Stomach (tissue), 9 donors: Measurements from ENCODE around the gene NGB. TPM values are rescaled to one million over a fixed set of nuclear protein-coding genes. Genes with fewer than 3 reads are reported as not detected.

Experiments
- DNase-seq, 2 donors: peaks; one replicate each; pipeline versions ENCODE4 v3.0.0 to v3.0.0-alpha.2; 2013 to 2019
- H3K27ac ChIP-seq, 5 donors: fragments of 200-600 bp in 4 of 5; sonication (generic) in 4 of 5; one replicate each; pipeline ENCODE4 v1.5.1; 2013 to 2019; ENCODE audit warnings: mild to moderate bottlenecking in 1 of 5, moderate library complexity in 1 of 5
- H3K27me3 ChIP-seq, 3 donors: fragments of 200-600 bp; sonication (generic); one replicate each; pipeline ENCODE4 v1.5.1; 2017 to 2019; ENCODE audit warnings: mixed run types in 1 of 3
- H3K36me3 ChIP-seq, 4 donors: fragments of 200-600 bp; sonication (generic); 1 replicate in 3 of 4; 2 replicates in 1 of 4; pipeline ENCODE4 v1.5.1; 2016 to 2019
- H3K4me1 ChIP-seq, 4 donors: fragments of 200-600 bp; sonication (generic); one replicate each; pipeline ENCODE4 v1.5.1; 2016 to 2019
- H3K4me3 ChIP-seq, 4 donors: fragments of 200-600 bp; sonication (generic) in 3 of 4; one replicate each; pipeline ENCODE4 v1.5.1; 2016 to 2019; ENCODE audit warnings: mild to moderate bottlenecking in 1 of 4
- H3K9me3 ChIP-seq, 4 donors: fragments of 200-600 bp; sonication (generic); one replicate each; pipeline ENCODE4 v1.5.1; 2016 to 2019
- EP300 ChIP-seq: sonication (generic); formaldehyde crosslinking; IDR thresholded peaks from one replicate; pipeline ENCODE4 v1.6.1; 2017; ENCODE audit warnings: antibody characterized with exemption
- POLR2A ChIP-seq, 4 donors: fragments of 450-650 bp; IDR thresholded peaks; one replicate each; pipeline ENCODE4 v1.6.1; 2016; ENCODE audit warnings: antibody characterized with exemption in 4 of 4, control low read depth in 2 of 4, mild to moderate bottlenecking in 1 of 4, moderate library complexity in 1 of 4
- POLR2AphosphoS5 ChIP-seq, 3 donors: sonication (generic); formaldehyde crosslinking; IDR thresholded peaks; one replicate each; pipeline ENCODE4 v1.6.1; 2016; ENCODE audit warnings: antibody characterized with exemption in 3 of 3
- WGBS, 5 donors: extraction: QIAGEN DNeasy Blood & Tissue Kit in 3 of 5; methylation state at CpG; one replicate each; pipeline versions ENCODE4 v1.1.5 to v1.1.7; 2013 to 2018; 5-methylcytosine and 5-hydroxymethylcytosine counted together
- intact Hi-C: fragments of 100-400 bp; cut with DNase I; formaldehyde crosslinking; loops from one replicate; pipeline ENCODE4 v1.15.1; 2023; ENCODE audit warnings: low total_unique reads
- polyA plus RNA-seq, 3 donors: library from polyadenylated mRNA; stranded (reverse); fragments of 200-250 nt; gene quantifications; one replicate each; pipeline ENCODE4 v1.2.3, GENCODE V29; 2013
- total RNA-seq, 5 donors: library from RNA; depleted of rRNA; stranded (reverse); fragments of >200 nt; gene quantifications; one replicate each; pipeline versions ENCODE4 v1.1.0 to v1.2.3, GENCODE V29; 2014 to 2016
- TF ChIP-seq, protein P1 (sequence below), 7 experiments: fragments of 450-650 bp in 4 of 7; fragments of 200-600 bp in 3 of 7; sonication (generic) in 3 of 7; IDR thresholded peaks; one replicate each; pipeline ENCODE4 v1.5.1; 2016 to 2019; ENCODE audit warnings: antibody characterized with exemption in 7 of 7, control low read depth in 2 of 7, mild to moderate bottlenecking in 1 of 7
- donor health status: healthy with polysubstance abuse.
- donor health status: Bipolar disorder and iron deficiency.
- donor health status: healthy.

NGB gene
- total and polyA plus RNA-seq, 8 donors = 0.18 to 47.2 (median 1.8) TPM; not detected in 3

DNA sequence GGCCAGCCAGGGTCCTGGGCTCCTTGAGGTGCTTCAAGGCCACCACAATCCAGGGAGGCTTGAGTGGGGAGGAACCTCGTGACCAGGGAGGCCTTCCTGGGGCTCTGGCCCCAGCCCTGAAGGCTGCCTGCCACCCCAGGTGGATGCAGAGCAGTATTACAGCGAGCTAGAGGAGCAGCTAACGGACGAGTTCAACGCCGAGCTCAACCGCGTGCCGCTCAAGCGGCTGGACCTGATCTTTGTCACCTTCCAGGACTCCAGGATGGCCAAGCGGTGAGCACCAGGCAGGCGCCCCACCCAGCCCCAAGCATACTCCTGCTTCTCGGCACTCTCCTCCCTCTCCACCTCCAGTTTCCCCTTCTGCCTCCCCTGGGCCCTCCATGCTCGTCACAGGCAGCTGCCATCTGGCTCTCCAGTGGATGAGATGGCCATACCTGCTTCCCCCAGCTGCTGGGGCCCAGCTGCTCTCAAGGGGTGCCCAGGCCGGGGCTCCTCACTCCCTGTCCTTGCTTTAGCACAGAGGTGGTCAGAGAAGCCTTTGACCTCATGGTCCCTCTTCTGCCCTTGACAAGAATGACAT is 30.6 kb downstream of the NGB start:
- TF ChIP-seq POLR2AphosphoS5 (IDR thresholded peaks at IDR 0.05) = no peak
- Histone ChIP-seq H3K4me3 (no peak overlapping the region), H3K27ac (no peak overlapping the region), H3K36me3 (no peaks in the 10 kb centered on the region), H3K27me3 (peaks cover 0 to 5% (median 0%) of the 10 kb centered on the region in 3 donors), H3K9me3 (no peaks in the 10 kb centered on the region), H3K4me1 (no peaks in the 10 kb centered on the region)
- intact Hi-C loops = no loop called here
- 74 to 80% (median 76%) methylated on average over 12 to 15 of the region's 15 CpGs for WGBS, 5 donors
- DNase-seq = no peak

DNA sequence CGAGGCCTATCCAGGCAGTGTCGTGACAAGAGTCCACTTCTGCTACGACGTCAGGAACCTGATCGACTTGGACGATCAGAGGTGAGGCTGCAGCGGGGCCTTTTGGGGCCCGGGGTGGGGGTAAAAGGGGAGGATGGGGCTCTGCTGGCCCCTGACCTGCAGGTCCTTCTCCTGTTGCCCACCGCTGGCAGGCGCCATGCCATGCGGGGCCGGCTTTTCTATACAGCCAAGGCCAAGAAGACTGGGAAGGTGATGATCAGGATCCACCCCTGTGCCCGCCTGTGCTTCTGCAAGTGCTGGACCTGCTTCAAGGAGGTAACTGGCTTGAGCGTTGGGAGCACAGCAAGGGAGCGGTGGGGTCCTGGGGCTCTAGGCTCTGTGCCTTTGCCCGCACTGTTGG is 31.6 kb downstream of the NGB start:
- 87 to 94% (median 91%) methylated on average over 2 to 16 of the region's 16 CpGs for WGBS, 5 donors
- no peaks in the 10 kb centered on the region for H3K9me3 ChIP-seq
- H3K27me3 ChIP-seq = peaks cover 0 to 5% (median 0%) of the 10 kb centered on the region in 3 donors
- H3K4me3 ChIP-seq = no peak overlapping the region
- no peaks in the 10 kb centered on the region for H3K4me1 ChIP-seq
- no peak overlapping the region for H3K27ac ChIP-seq
- DNase-seq = no peak
- TF ChIP-seq EP300 = no peak
- TF ChIP-seq, protein P1, sequence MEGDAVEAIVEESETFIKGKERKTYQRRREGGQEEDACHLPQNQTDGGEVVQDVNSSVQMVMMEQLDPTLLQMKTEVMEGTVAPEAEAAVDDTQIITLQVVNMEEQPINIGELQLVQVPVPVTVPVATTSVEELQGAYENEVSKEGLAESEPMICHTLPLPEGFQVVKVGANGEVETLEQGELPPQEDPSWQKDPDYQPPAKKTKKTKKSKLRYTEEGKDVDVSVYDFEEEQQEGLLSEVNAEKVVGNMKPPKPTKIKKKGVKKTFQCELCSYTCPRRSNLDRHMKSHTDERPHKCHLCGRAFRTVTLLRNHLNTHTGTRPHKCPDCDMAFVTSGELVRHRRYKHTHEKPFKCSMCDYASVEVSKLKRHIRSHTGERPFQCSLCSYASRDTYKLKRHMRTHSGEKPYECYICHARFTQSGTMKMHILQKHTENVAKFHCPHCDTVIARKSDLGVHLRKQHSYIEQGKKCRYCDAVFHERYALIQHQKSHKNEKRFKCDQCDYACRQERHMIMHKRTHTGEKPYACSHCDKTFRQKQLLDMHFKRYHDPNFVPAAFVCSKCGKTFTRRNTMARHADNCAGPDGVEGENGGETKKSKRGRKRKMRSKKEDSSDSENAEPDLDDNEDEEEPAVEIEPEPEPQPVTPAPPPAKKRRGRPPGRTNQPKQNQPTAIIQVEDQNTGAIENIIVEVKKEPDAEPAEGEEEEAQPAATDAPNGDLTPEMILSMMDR (IDR thresholded peaks at IDR 0.05) = no peak
- TF ChIP-seq POLR2AphosphoS5 (IDR thresholded peaks at IDR 0.05) = no peak
- TF ChIP-seq POLR2A (IDR thresholded peaks at IDR 0.05) = no peak
- intact Hi-C loops = no loop called here
- H3K36me3 ChIP-seq = no peaks in the 10 kb centered on the region

- peaks cover 0 to 5% (median 0%) of the 10 kb centered on the region in 3 donors for H3K27me3 ChIP-seq
- TF ChIP-seq, protein P1 (IDR thresholded peaks at IDR 0.05) = no peak
- H3K36me3 ChIP-seq = no peaks in the 10 kb centered on the region
- H3K27ac ChIP-seq = no peak overlapping the region
- intact Hi-C loops = no loop called here
- H3K9me3 ChIP-seq = no peaks in the 10 kb centered on the region
- H3K4me3 ChIP-seq = no peak overlapping the region
- no peaks in the 10 kb centered on the region for H3K4me1 ChIP-seq
- 27 to 57% (median 50%) methylated on average over 2 to 4 of the region's 4 CpGs for WGBS, 5 donors
- no peak for DNase-seq
Observed at GRCh38 chr14:77238996-77239395, 32.0 kb downstream of the NGB start.

DNA sequence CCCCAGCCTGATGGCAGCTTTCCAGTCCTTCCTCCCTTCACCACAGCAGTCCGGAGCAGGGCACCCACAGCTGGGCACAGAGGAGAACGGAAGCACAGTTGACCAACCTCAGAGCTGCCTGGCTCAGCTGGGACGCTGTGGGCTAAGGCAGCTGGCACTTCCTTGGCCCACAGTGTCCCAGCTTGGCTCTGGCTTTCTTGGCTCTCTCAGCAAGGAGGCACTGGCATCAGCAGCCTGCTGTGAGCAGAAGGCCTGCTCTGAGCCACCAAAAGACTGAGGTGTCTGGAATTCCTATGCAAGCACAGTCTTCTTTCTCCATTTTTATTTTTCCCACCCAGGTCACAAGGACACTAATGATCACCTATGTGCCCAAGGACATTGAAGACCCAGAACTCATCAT is 32.6 kb downstream of the NGB start:
- H3K27me3 ChIP-seq = peaks cover 0 to 5% (median 0%) of the 10 kb centered on the region in 3 donors
- DNase-seq = no peak
- H3K4me3 ChIP-seq = no peak overlapping the region
- TF ChIP-seq EP300 (no peak), POLR2A (IDR thresholded peaks at IDR 0.05) (no peak), POLR2AphosphoS5 (IDR thresholded peaks at IDR 0.05) (no peak)
- TF ChIP-seq, protein P1 (IDR thresholded peaks at IDR 0.05) = no peak
- no peaks in the 10 kb centered on the region for H3K36me3 ChIP-seq
- H3K27ac ChIP-seq = no peak overlapping the region
- H3K9me3 ChIP-seq = no peaks in the 10 kb centered on the region
- intact Hi-C loops = no loop called here
- no peaks in the 10 kb centered on the region for H3K4me1 ChIP-seq
- 80 to 91% (median 83%) methylated on average over 1 to 3 of the region's 3 CpGs for WGBS, 5 donors

DNA sequence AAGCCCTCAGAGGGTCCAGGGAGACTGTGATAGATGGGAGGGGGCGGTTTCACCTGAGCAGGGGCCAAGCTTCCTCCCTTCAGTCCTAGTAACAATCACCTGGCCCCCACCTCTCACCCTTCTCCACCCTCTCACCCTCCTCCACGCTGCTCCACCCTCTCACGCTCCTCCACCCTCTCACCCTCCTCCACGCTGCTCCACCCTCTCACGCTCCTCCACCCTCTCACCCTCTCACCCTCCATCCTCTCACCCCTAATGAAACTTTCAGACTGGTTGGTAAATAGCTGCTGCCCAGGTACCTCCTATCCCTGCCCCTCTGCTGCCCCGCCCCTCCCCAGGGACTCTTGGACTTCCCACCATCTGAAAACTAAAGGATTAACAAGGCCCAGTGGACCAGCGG is 34.2 kb downstream of the NGB start:
- no peak overlapping the region for H3K27ac ChIP-seq
- H3K4me1 ChIP-seq = no peaks in the 10 kb centered on the region
- H3K27me3 ChIP-seq = peaks cover 0 to 5% (median 0%) of the 10 kb centered on the region in 3 donors
- DNase-seq = no peak
- no peaks in the 10 kb centered on the region for H3K36me3 ChIP-seq
- H3K4me3 ChIP-seq = no peak overlapping the region
- WGBS, 5 donors = 42 to 69% (median 64%) methylated on average over 6 to 7 of the region's 7 CpGs
- TF ChIP-seq POLR2AphosphoS5 (IDR thresholded peaks at IDR 0.05) (no peak), POLR2A (IDR thresholded peaks at IDR 0.05) (no peak), EP300 (no peak)
- TF ChIP-seq, protein P1 (IDR thresholded peaks at IDR 0.05) = no peak
- H3K9me3 ChIP-seq = no peaks in the 10 kb centered on the region
- intact Hi-C loops = no loop called here
